Measurements from ENCODE around the gene TENM4.

Gene TENM4

DNA sequence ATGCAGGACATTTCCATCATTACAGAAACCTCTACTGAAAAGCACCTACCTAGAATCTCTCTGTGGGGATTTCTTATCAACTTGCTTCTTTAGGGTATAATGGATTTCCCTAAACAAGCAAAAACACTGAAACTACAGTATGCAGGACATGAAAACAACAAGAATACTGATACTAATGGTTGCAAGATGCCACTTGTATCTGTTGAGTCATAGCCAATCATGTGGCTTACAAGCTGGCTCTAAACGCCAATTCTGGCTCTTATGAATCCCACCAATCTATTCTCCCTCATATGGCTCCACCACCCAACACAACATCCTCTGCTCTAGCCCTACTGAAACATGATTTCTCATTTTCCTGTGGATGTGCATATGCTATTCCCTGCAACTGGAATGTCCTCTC is 22.6 kb downstream of the TENM4 start:
- no peak for DNase-seq (ENCODE audit: low spot score)

DNA sequence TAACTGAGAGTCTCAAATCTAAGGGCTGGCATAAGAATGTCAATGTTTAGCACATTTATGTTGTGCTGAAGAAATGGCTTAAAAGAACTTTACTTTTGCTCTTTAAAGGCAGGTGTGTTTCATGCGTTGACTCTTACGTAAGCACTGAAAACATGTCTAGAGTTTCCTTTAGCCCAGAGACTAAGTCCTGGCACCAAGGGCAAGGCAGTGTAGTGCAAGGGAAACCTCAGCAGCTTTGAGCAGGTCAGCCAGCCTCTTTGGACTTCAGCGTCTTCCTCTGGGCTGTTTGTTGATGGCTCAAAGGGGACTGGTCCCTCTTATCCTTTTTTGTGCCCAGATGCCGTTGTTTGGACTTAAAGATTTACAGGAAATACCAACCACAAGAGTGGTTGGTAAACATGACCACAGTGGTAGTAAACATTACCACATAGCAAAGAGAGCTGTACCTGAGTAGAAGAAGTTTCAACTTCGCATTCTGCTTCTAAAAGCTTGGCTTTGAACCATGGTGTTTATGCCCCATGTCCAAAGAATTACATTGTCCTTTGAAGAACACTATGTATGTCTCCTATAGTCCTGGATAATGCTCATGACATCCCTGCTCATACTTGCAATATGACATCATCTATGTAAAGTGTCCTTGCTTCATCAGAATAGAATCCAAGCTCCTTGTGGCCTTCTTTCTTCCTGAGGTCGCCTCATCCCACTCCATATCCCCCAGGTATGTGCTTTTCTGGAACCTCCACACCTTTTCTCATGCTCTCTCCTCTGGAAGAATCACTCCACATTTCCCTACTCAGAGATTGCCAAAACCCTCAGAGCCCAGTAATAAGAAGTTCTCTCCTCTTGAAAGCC is 23.5 kb downstream of the TENM4 start:
- no peak for DNase-seq (ENCODE audit: low spot score)

DNA sequence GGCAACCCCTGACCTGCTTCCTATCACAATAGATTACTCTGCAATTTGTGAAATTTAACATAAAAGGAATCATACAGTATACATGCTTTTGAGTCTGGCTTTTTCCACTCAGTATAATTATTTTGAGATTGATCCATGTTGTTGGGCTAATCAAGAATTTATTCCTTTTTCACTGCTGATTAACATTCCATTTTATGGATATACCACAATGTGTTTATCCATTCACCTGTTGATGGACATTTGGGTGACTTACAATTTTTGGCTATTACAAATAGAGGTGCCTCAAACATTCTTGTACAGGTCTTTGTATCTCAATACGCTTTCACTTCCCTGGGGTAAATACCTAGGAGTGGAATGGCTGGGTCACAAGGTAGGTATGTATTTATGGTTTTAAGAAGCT is 24.9 kb downstream of the TENM4 start:
- DNase-seq (ENCODE audit: low spot score): no peak

DNA sequence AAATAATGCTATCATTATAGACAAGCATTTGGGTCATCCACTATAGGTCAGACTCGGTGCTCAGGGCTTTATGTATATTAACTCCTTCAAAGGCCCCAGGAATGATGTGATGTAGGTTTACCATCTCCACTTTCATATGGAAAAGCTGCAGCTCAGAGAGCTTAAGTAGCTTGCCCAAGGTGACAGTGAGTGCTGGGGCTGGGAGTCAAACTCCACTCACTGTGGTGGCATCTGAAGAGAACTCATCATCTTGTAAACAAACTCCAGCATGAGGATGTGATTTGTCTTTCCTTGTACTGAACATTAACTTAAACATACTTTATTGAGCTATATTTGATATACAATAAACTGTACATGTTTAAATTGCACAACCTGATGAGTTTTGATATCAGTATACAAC is 25.4 kb downstream of the TENM4 start:
- DNase-seq (ENCODE audit: low spot score): no peak

DNA sequence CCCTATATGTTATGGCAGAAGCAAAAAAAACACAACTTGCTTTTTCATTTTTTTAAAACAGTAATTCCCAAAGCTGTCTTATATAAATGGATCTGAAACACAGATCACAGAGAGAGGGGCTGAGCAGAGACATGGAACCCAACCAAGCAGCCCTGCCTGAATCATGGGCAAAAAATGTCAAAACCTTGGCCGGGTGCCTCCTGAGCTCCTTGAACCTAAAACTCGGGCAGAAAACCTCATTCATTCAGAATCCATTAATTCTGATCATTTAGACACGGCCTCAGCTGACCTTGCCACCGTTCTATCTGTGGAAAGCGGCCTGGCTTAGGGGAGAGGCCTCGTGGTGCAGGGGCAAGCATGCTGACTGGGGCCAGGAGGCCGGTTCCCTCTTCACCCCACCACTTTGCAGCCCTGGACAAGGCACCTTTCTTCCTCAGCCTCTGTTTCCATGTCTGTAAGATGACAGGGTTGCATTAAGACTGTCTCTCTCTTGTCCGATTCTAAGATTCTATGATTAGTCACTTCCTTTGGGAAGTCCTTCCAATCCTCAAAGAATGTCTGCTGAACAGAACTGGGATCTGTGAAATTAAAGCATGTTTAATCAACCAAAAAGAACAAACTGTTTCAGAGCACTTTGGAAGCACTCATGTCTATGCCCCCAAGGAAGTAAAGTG is 26.0 kb downstream of the TENM4 start:
- no peak for DNase-seq (ENCODE audit: low spot score)

DNA sequence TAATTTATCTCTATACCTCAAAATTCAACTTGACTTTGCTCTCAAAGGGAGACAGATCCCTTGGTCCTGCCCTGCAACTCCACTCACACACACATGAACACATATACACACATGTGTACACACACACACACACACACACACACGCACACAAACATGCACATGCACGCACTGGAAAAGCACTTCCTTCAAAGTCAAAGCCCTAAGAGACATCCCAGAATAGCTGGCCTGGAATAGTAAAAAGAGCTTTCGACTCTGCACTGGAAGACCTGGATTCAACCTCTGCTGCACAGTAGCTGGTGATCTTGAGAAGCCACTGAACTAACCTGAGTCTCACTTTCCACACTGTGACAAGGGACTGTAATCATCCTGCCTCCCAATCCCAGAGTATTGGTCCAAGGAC is 26.8 kb downstream of the TENM4 start:
- DNase-seq (ENCODE audit: low spot score): no peak

DNA sequence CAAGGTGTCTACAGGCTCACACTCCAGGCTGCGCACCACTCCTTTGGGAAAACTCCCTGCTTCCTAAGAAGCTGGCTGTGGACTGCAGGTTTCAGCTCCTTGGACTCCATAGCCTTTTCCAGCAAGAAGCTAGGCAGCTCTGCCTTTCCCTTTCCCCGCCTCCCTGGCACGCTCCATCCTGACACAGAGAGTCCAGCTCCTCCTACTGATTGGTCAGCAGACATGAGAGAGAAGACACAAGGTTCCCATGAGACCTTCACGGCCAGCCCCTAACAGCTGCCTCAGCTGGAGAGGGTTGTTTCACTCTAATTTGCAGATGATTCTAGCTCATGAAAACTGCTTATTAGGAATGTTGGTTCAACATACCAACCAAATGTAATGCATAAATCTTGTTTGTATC is 27.6 kb downstream of the TENM4 start:
- DNase-seq (ENCODE audit: low spot score): no peak

DNA sequence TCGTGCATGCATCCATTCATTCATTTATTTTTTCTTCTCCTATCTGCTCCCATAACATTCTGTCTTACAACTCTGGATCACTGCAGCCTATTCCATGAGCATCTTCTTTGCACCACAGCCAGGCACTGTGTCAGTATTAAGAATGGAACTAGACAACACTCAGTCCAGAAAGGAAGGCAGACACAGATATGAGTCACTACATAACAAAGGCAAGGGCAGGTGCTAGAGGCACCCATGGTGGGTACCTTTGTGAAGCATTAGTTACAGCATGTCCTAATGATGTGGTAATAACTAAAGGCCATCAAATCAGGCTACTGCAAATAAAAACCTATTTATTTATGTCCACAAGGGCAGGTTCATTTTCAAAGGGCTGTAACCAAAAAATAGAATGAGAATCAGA is 28.1 kb downstream of the TENM4 start:
- no peak for DNase-seq (ENCODE audit: low spot score)

DNA sequence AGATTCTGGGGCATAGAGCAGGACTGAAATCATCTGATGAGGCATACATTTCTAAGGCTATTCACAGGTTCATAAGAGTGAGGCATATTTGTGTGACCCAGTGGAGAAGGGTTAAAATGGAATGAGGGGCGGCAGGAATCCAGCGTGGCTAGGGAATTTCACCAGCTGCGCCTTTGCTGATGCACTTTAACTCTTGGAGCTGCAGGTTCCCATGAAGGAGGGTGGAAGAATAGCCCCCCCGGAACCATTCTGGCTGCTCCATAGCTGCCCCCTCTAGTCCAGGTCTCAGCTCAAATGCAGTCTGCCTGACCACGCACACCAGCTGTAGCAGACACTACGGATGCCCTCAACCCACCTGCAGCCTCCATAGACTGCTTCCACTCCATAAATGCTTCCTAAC is 31.5 kb downstream of the TENM4 start:
- no peak for DNase-seq (ENCODE audit: low spot score)

DNA sequence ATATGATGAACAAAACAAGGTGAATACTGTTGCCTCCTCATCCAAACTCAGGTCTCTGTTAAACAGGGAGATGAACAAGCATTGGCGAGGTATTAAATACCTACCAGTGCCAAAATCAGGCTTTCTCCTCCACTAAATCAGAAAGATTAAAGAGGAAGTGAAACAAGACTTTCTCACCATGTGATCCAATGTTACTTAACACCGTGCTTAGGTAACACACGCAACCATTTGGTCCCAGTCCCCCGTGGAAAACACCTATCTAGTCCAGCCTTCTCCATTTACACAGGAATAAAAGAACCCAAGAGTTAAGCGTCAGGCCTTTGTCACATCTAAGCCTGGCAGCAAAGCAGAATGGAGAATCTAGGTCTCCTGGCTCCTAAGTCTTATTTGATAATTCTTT is 34.5 kb downstream of the TENM4 start:
- no peak for DNase-seq (ENCODE audit: low spot score)

DNA sequence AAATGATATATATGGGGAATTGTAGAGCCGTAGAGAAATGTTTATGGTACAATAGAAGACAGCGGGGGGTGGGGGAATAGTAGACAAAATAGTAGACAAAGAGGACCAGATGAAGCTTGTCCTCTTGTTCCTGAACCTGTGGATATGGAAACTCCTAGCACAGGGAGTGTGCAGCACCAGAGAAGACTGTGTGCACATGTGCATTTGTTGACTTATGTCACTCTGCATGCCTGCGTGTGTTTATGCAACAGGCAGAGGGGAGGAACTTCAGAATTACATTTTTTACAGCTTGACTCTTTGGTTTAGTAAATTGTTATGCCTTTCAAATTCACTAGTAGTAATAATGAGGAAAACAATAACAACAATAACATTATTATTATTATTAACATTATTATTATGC is 36.0 kb downstream of the TENM4 start:
- DNase-seq (ENCODE audit: low spot score): no peak

DNA sequence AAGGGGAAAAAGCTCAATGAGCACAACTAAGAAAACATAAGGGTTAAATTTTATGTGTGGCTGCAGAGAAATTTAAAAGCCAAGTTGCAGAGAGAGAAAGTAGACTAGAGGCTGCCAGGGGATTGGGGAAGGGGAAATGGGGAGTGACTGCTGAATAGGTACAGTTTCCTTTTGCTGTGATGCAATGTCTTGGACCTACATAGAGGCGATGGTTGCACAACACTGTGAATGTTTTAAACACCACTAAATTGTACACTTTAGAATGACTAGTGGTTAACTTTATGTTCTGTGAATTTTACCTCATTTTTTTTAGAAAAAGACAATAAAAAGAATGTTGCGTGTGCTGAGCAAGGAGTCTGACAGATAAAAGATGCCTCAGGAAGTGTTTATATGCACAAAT is 36.5 kb downstream of the TENM4 start:
- no peak for DNase-seq (ENCODE audit: low spot score)

DNA sequence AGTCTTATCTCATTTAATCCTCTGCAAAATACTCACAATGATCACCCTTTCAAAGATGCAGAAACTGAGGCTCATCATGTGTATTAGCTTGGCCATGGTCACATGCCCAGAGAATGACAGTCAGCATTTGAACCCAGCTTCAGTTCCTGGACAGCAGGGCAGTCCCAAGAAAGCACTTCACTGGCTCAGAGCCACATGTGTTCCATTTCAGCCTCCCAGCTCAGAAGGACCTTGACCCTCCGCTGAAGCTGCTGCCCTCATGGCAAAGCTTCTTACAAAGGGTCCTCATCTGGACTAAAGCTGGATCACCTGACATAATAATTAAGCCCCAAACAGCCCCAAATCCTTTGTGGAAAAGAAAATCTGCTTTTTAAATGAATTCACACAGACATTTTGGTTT is 37.0 kb downstream of the TENM4 start:
- no peak for DNase-seq (ENCODE audit: low spot score)

DNA sequence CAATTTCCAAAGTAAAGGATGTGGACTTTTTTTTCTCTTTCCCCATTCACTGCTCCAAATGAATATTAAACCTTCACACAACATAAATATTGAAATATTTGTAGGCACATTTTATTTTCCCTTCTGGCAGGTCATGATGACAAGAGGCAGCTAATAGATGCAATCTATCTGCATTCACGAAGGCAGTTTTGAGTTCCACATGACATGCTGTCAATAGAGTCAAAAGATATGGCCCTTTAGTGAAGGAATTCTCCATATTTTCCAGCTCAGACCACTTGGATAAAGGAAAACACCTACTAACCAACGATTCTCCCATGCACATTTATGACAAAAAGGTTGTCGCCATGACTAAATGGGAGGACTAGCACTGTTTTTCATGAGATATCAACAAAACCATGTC is 37.9 kb downstream of the TENM4 start:
- DNase-seq (ENCODE audit: low spot score): no peak

DNA sequence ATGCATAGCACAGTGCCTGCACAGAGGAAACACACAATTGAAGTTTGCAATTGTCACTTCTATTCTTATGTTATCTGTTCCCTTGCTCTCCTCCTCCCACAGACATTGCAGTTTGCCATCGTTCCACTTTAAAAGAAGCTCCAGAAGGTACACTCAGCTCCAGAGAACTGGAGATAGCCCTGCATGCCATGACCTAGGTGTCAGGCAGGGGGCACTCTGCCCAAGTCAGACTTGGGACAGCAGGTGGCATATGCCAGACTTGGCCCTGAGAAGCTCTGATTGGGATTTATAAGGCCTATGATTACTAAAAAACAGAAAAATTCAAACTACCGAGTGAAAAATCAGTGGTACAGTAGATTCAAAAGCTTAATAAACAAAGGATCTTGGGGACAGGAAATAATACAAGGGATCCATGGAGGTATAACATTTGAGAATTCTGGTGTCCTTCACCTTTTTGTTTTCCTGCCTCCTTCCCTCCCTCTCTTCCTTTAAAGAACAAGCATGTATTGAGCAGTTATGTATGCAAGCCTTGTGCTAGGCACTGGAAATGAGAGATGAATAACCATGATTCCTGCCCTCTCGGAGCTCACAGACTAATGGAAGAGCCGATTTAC is 40.0 kb downstream of the TENM4 start:
- DNase-seq (ENCODE audit: low spot score): no peak

DNA sequence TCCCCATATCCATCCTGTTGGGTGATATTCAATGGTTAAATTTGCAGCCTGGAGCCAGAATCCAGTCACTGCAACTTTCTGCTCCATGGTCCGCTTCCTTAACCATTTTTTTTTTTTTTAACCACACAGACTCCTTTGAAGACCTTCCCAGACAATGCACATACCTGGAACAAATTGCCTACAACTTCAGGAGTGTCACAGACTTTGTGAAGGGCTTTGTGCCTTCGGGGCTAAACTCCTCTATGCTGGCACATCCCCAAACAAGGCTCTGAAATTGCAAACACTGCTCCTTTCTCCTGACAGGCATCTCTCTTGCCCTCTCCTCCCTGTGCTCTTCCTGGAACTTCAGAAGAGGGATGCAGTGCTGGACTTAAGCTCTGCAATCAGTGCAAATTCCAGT is 40.6 kb downstream of the TENM4 start:
- no peak for DNase-seq (ENCODE audit: low spot score)

DNA sequence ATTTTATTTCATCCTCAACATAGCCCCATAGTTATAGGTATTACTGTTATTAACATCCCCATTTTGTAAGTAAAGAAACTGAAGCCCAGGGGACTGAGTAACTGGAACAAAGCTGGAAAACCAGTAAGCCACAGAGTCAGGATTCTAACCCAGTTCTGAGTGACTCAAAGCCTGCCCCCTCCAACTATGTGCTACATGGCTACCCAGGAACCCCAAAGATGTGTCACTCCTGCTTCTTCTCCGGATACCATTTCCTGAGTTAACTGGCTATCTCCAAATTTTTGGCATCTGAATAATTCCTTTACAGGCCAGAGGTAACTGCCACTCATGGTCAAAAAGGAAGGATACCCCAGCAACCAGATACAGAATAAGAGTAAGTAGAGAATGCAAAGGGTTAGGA is 43.6 kb downstream of the TENM4 start:
- DNase-seq (ENCODE audit: low spot score): no peak

DNA sequence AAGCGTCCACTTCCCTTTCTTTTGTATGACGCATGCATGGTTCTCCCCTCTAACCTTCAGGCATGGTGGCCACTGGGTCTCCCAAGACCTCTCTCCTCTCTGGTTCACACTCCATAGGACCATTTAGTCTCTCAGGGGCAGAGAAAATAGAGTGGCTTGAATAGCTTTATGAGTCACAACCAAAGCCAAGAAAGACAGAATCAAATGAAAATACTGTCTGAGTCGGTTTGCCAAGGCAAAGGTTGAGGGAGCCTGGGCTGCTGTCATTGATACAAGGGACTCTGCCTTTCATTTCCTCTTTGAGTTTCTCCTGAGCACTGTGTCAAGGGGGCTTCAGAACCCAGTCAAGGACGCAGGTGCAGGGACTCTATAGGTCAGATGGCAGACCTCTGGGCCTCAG is 44.2 kb downstream of the TENM4 start:
- DNase-seq (ENCODE audit: low spot score): no peak

DNA sequence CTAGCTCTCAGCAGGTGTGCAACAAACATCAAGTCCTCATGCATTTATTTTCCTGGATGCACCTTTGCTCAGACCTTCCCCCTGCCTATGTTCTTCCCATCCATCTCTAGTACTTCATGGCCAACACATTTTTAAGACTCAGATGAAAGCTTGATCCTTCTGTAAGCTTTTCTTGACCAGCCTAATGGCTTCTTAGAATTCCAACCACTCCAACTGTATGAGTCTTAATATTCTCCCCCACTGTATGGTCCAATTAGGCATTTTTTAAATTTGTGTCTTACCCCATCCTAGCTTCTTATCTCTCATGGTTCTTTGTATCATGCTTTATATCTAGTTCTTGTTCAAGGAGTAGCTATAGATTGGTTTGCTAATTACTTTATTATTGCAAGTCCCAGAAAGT is 44.8 kb downstream of the TENM4 start:
- DNase-seq (ENCODE audit: low spot score): no peak

DNA sequence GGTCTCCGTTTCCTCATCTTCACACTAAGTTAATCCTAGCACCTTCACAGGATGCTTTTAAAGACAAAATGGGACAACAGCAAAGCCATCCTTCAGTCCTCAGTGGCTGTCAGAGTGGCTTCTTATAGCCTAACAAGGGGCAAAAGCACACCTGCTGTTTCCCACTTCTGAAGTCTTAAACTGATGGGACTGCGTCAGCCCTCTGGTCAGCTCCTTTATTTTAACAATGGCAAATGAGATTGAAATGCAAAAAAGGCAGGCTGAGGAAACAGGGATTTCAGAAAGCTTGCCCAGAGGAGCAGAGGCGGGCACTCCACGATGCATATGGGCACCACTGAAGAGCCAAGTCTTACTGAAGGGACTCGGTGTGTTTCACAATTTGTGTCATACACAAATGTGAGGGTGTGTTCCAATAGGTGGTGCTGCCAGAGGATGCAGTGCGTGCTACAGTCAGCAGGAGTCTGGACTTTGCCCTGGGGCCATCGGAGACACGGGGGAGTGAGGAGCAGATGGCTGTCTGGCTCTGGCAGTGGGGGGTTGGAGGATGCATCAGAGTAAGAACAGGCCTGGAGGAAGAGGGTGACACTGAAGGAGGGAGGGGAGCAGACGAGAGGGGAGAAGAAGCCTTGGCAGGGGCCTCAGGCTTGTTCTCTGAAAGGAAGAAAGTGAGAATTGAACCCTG is 47.3 kb downstream of the TENM4 start:
- DNase-seq (ENCODE audit: low spot score): no peak

DNA sequence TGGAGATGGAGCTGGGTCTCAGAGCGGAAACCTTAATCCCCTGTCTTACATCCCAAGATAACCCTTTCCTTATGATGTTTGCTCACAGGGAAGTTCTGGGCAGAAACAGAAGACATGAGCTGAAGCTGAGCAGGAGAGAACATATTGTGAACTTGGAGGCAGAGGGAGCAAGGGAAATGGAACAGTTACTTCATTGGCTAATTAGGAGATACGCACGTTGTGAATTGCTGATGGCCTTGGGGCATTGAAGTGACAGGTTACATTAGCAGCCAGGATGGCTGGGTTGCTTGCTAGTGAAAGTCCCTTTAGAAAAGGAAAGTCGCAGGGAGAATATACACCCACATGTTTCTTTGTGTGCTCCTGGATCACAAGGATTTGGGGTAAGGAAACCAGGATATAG is 48.7 kb downstream of the TENM4 start:
- no peak for DNase-seq (ENCODE audit: low spot score)

DNA sequence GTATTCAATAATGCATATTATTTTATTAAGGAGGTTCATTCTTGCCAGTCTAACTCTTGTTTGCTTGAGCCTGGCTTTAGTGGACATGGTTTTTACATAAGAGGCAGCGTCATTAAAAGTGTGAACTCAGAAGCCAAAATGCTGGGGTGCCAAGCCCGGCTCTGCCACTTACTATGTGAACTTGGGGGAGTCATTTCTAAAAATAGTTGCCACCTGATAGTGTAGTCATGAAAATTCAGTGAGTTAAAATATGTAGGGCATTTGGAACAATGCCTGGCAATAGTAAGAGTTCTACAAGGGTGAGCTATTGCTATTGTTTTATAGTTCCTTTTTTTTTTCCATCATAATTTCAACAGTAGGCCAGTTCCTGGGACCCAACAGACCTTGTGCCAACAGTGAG is 49.9 kb downstream of the TENM4 start:
- DNase-seq (ENCODE audit: low spot score): no peak

DNA sequence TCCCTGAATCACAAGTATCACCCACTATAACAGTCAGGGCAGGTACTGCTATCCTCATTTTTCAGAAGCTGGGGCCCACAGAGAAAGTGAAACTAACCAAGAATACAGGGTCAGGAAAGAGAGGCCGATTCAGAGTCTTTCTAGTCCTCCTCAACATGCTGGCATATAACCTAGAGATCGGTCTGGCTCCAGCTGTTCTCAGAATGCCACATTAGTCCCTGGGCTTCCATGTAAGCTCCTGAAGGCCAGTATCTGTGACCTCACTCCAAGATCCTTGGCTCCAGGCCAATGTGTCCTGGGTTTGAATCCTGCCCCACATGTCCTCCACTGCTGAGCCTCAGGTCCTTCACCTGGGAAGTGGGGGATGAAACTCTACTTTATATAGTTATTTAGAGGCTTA is 50.4 kb downstream of the TENM4 start:
- DNase-seq (ENCODE audit: low spot score): no peak

Data from CD4-positive, alpha-beta T cell treated with Interleukin-2 at 100 ng/mL for 4 hours (primary cell).